Endothelial cell of umbilical vein (primary cell): ENCODE measurements around the gene ZNF438. TPM values are rescaled to one million over a fixed set of nuclear protein-coding genes. Genes with fewer than 3 reads are reported as not detected.

Experiments used
- BruUV-seq: library from RNA; stranded (reverse); fragments of 400-500 nt; replicated peaks from 2 replicates; lab custom pipeline; 2021; lab: Mats Ljungman, UMichigan
- CTCF ChIA-PET: fragments of 300-600, 350-600 bp; sonication (Branson Sonifier 250); formaldehyde crosslinking; loops from one replicate; lab custom pipeline; 2021; ENCODE audit warnings: antibody characterized with exemption, inconsistent platforms; lab: Charles Lee
- POLR2A ChIA-PET: fragments of 300-600, 350-600 bp; sonication (Branson Sonifier 250); formaldehyde crosslinking; loops from one replicate; lab custom pipeline; 2021; ENCODE audit warnings: antibody characterized with exemption, inconsistent platforms; lab: Charles Lee
- DNase-seq: peaks from one replicate; pipeline ENCODE4 v3.0.0-alpha.2; 2011; ENCODE audit warnings: low read depth, low spot score
- FAIRE-seq: peaks from 2 replicates; lab custom pipeline; 2011; peaks lifted over from hg19 to GRCh38; lab: Jason Lieb, UNC
- H2AFZ ChIP-seq: 2 replicates; pipeline ENCODE4 v1.6.0; 2012; ENCODE audit warnings: low read depth, low read length, control low read depth, inconsistent platforms
- H3K27ac ChIP-seq: 2 replicates; pipeline ENCODE4 v1.5.1; 2011; ENCODE audit warnings: low read depth, mild to moderate bottlenecking, control low read depth, low read length, moderate library complexity; ENCODE audit not compliant: insufficient read depth
- H3K27me3 ChIP-seq, 2 experiments: 2 replicates each; pipeline versions ENCODE4 v1.6.0 to v1.6.1; 2011; ENCODE audit warnings: low read length in 2 of 2, mixed read lengths in 1 of 2; ENCODE audit not compliant: control insufficient read depth in 2 of 2, insufficient read depth in 2 of 2
- H3K36me3 ChIP-seq, 2 experiments: 2 replicates in 1 of 2; 3 replicates in 1 of 2; pipeline ENCODE4 v1.5.1; 2011; ENCODE audit warnings: low read length in 2 of 2, mild to moderate bottlenecking in 1 of 2, moderate library complexity in 1 of 2; ENCODE audit not compliant: control insufficient read depth in 2 of 2, insufficient read depth in 2 of 2; ENCODE audit errors: extremely low read depth in 1 of 2
- H3K4me1 ChIP-seq: 3 replicates; pipeline ENCODE4 v1.5.1; 2011; ENCODE audit warnings: mild to moderate bottlenecking, low read length; ENCODE audit not compliant: control insufficient read depth, insufficient read depth; ENCODE audit errors: extremely low read depth
- H3K4me2 ChIP-seq: 2 replicates; pipeline ENCODE4 v1.6.1; 2011; ENCODE audit warnings: low read length, control low read depth, mixed read lengths; ENCODE audit not compliant: insufficient read depth
- H3K4me3 ChIP-seq, 3 experiments: fragments of 200-600 bp in 1 of 3; sonication (generic), shearing (Covaris generic) in 1 of 3; replicated peaks in 1 of 3; 2 replicates each; pipeline ENCODE4 v1.5.1; 2011 to 2016; ENCODE audit warnings: control low read depth in 3 of 3, low read length in 3 of 3, mild to moderate bottlenecking in 2 of 3, inconsistent platforms in 1 of 3, low read depth in 1 of 3, moderate library complexity in 1 of 3; ENCODE audit not compliant: insufficient read depth in 1 of 3
- H3K79me2 ChIP-seq: 2 replicates; pipeline ENCODE4 v1.6.0; 2012; ENCODE audit warnings: low read length, inconsistent platforms; ENCODE audit not compliant: control insufficient read depth, insufficient read depth
- H3K9ac ChIP-seq: replicated peaks from 2 replicates; pipeline ENCODE3; 2011; ENCODE audit warnings: low read length, control low read depth; ENCODE audit not compliant: insufficient read depth; ENCODE audit errors: extremely low read depth
- H3K9me1 ChIP-seq: replicated peaks from 3 replicates; pipeline ENCODE4 v1.6.0; 2011; ENCODE audit warnings: mild to moderate bottlenecking, low read length; ENCODE audit not compliant: control insufficient read depth, insufficient read depth; ENCODE audit errors: extremely low read depth
- H3K9me3 ChIP-seq: replicated peaks from 2 replicates; pipeline ENCODE4 v1.5.1; 2012; ENCODE audit warnings: low read length, inconsistent platforms; ENCODE audit not compliant: control insufficient read depth, insufficient read depth
- H4K20me1 ChIP-seq: replicated peaks from 2 replicates; pipeline ENCODE3; 2011; ENCODE audit warnings: mild to moderate bottlenecking, low read length; ENCODE audit not compliant: control insufficient read depth, insufficient read depth; ENCODE audit errors: extremely low read depth
- EZH2 ChIP-seq: IDR thresholded peaks from 2 replicates; pipeline ENCODE4 v1.6.1; 2012; ENCODE audit warnings: borderline replicate concordance, low read depth, mild to moderate bottlenecking, moderate library complexity, low read length, inconsistent platforms; ENCODE audit not compliant: severe bottlenecking
- FOS ChIP-seq: IDR thresholded peaks from 2 replicates; pipeline ENCODE4 v1.6.1; 2011; ENCODE audit warnings: mild to moderate bottlenecking, low read length, moderate library complexity, borderline replicate concordance; ENCODE audit not compliant: insufficient read depth
- GATA2 ChIP-seq: IDR thresholded peaks from 2 replicates; pipeline ENCODE4 v1.7.0; 2011; ENCODE audit warnings: low read depth, mild to moderate bottlenecking, moderate library complexity, mixed read lengths, low read length; ENCODE audit not compliant: insufficient read length, insufficient read depth
- JUN ChIP-seq: IDR thresholded peaks from 2 replicates; pipeline ENCODE4 v1.6.1; 2011; ENCODE audit warnings: borderline replicate concordance, low read depth; ENCODE audit not compliant: insufficient read length, insufficient read depth
- MYC ChIP-seq: IDR thresholded peaks from one replicate; pipeline ENCODE4 v1.6.1; 2011; ENCODE audit warnings: mild to moderate bottlenecking, low read depth, low read length
- POLR2A ChIP-seq: IDR thresholded peaks from 2 replicates; pipeline ENCODE4 v1.6.1; 2012; ENCODE audit warnings: low read depth, mild to moderate bottlenecking, control low read depth, low read length
- POLR2AphosphoS5 ChIP-seq: IDR thresholded peaks from 2 replicates; pipeline ENCODE4 v1.6.1; 2012; ENCODE audit warnings: low read depth, mild to moderate bottlenecking, control low read depth, low read length, moderate library complexity; ENCODE audit not compliant: insufficient read depth
- dilution Hi-C: fragments of 300-500 bp; cut with MboI; formaldehyde crosslinking; loops from one replicate; pipeline ENCODE4 v1.15.0; 2019; ENCODE audit warnings: low sequenced_read_pairs; ENCODE audit not compliant: extremely low pct_ligation_motif_present
- intact Hi-C: fragments of 100-400 bp; cut with micrococcal nuclease; formaldehyde crosslinking; loops from one replicate; pipeline ENCODE4 v1.10.0; 2022
- polyA plus RNA-seq, 4 experiments: library from polyadenylated mRNA; depleted of rRNA in 3 of 4; stranded (reverse) in 3 of 4; unstranded in 1 of 4; fragments of >200 nt; gene quantifications; 2 replicates each; pipeline versions ENCODE4 v1.2.1 to v1.2.3, GENCODE V29; 2011 to 2012; ENCODE audit warnings: missing spikeins in 1 of 4
- total RNA-seq: library from RNA; stranded (reverse); gene quantifications from 2 replicates; pipeline ENCODE4 v1.2.3, GENCODE V29; 2021

Gene ZNF438
- total and polyA plus RNA-seq, 2 donors (not counting 3 experiments of a cell fraction or from before 2014, with no cell fraction given) = 7.2 to 15.1 TPM

GRCh38 chr10:31010062-31010461 is 21.6 kb downstream of the ZNF438 start:
- Histone ChIP-seq H3K4me1 (peaks cover 66% of the 10 kb centered on the region), H2AFZ (no peak overlapping the region), H3K4me3 (no peak overlapping the region), H3K27ac (peak overlapping the region; percentile 83), H3K4me2 (no peak overlapping the region), H3K36me3 (no peaks in the 10 kb centered on the region), H3K79me2 (no peaks in the 10 kb centered on the region), H3K9ac (no peak overlapping the region), H3K9me3 (no peaks in the 10 kb centered on the region), H3K27me3 (no peaks in the 10 kb centered on the region), H3K9me1 (no peaks in the 10 kb centered on the region), H4K20me1 (no peaks in the 10 kb centered on the region)
- ChIA-PET POLR2A (interaction anchor here (0.6 to 1.1 kb wide), 2 partner anchors 47 to 225 kb away, joined by 4 to 5 read pairs; no protein-coding TSS in a partner anchor), CTCF (interaction anchor here (0.6 to 1.8 kb wide), 4 partner anchors 29 to 610 kb away, joined by 3 to 6 read pairs (median 3); no protein-coding TSS in a partner anchor)
- intact Hi-C loops (loop anchor here (2.0 kb wide), 1 partner anchor 309 kb away; the partner anchor contains the start of gene ZEB1), dilution Hi-C loops (no loop called here)
- TF ChIP-seq GATA2 = no peak
- TF ChIP-seq FOS = no peak
- no peak for TF ChIP-seq JUN
- TF ChIP-seq POLR2AphosphoS5 = no peak
- no peak for TF ChIP-seq EZH2
- TF ChIP-seq MYC = no peak
- DNase-seq (no peak), FAIRE-seq (no peak)
- BruUV-seq = no TSS peak

DNA sequence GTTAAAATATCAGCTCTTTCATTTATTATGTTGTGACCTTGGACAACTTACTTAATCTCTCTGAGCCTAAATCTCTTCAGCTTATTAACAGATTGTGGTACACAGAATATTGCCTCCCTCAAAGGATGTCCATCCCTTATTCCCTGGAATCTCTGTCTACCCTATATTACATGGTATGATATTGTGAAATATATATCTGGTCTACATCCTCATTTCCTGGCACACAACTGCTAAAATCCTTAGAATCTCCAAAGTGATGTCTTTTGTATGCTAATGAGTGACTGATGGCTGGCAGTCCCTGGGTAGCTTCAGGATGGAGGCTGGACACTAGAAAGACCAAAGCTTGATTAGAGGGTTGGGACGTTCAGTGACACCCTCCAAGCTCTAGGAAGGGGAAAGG is 25.8 kb downstream of the ZNF438 start:
- Histone ChIP-seq H4K20me1 (no peaks in the 10 kb centered on the region), H3K27me3 (no peaks in the 10 kb centered on the region), H3K36me3 (no peaks in the 10 kb centered on the region), H3K4me1 (peaks cover 68% of the 10 kb centered on the region), H3K9me1 (no peaks in the 10 kb centered on the region), H3K9me3 (no peaks in the 10 kb centered on the region), H3K4me3 (no peak overlapping the region), H3K4me2 (no peak overlapping the region), H3K9ac (no peak overlapping the region), H3K79me2 (peaks cover under 1% of the 10 kb centered on the region), H2AFZ (no peak overlapping the region), H3K27ac (peak overlapping the region; percentile 95)
- FAIRE-seq (no peak), DNase-seq (no peak)
- POLR2A ChIA-PET = no interaction called here
- TF ChIP-seq EZH2 = no peak
- no peak for TF ChIP-seq GATA2
- TF ChIP-seq MYC = no peak
- TF ChIP-seq POLR2A = no peak
- TF ChIP-seq POLR2AphosphoS5 = no peak
- no peak for TF ChIP-seq JUN
- no peak for TF ChIP-seq FOS
- intact Hi-C loops (loop anchor here (1.0 to 10.0 kb wide), 6 partner anchors 19 to 695 kb away; partner anchors contain the start of gene ZNF438), dilution Hi-C loops (no loop called here)
- CTCF ChIA-PET = interaction anchor here (1.5 kb wide), 1 partner anchor 10 kb away, joined by 3 read pairs; no protein-coding TSS in a partner anchor
- no TSS peak for BruUV-seq
